Measurements from ENCODE around the gene TMEM132A. TPM values are rescaled to one million over a fixed set of nuclear protein-coding genes. Genes with fewer than 3 reads are reported as not detected.

Gene TMEM132A
- total RNA-seq, 1 experiment from 2014 or later: 154 TPM

DNA sequence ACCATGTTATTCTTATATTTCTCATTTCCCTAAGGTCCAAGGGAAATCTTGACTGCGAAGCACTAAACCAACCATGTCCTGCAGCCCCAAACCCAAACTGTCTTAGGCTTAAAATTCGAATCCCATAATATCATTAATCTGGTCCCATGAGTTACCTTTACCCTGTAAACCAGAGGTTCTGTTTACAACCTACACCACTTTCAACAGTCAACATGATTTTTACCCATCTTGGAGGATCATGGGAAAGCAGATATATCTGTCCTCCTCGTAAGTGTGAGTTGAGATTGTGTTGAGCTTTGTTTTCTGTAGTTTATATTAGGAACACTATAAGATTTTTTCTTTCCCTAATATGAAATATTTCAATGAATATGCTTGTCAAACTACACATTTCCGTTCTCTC is 24.3 kb upstream of the TMEM132A start:
- Histone ChIP-seq H3K9me3 (ENCODE audit: control insufficient read depth, insufficient read depth, low read depth, low read length) (no peaks in the 10 kb centered on the region), H3K27ac (ENCODE audit: low read length) (no peak overlapping the region), H3K27me3 (ENCODE audit: control insufficient read depth, insufficient read depth, low read length) (no peaks in the 10 kb centered on the region), H3K4me3 (ENCODE audit: low read depth in 2 of 2, low read length in 2 of 2) (no peak overlapping the region), H3K4me1 (ENCODE audit: control insufficient read depth, insufficient read depth, low read length) (peaks cover 4% of the 10 kb centered on the region), H3K36me3 (ENCODE audit: control insufficient read depth, insufficient read depth, low read length) (peaks cover 51% of the 10 kb centered on the region)
- no TSS peak for BruUV-seq (replicated peaks)
- ChIA-PET POLR2A (no interaction called here), CTCF (interaction anchor here (0.6 to 2.1 kb wide), 10 partner anchors 10 to 285 kb away, joined by 3 to 12 read pairs (median 3); partner anchors contain the start of gene TMEM109)
- intact Hi-C loops (cut with micrococcal nuclease; ENCODE audit: unreplicated experiment) (loop anchor here (1.0 kb wide), 1 partner anchor 69 kb away; no protein-coding TSS in a partner anchor), in situ Hi-C loops (cut with HindIII; ENCODE audit: low pct_unique_long_range_greater_than_20kb, low sequenced_read_pairs) (no loop called here)
- ATAC-seq: no peak
- TF ChIP-seq TCF7L2 (IDR thresholded peaks at IDR 0.05; ENCODE audit: low read depth, low read length) (no peak), POLR2AphosphoS5 (IDR thresholded peaks at IDR 0.05; ENCODE audit: low read depth, low read length) (no peak), SIN3A (IDR thresholded peaks at IDR 0.05; ENCODE audit: borderline replicate concordance, insufficient read depth, low read depth, low read length) (no peak)
- TF ChIP-seq, protein P1, sequence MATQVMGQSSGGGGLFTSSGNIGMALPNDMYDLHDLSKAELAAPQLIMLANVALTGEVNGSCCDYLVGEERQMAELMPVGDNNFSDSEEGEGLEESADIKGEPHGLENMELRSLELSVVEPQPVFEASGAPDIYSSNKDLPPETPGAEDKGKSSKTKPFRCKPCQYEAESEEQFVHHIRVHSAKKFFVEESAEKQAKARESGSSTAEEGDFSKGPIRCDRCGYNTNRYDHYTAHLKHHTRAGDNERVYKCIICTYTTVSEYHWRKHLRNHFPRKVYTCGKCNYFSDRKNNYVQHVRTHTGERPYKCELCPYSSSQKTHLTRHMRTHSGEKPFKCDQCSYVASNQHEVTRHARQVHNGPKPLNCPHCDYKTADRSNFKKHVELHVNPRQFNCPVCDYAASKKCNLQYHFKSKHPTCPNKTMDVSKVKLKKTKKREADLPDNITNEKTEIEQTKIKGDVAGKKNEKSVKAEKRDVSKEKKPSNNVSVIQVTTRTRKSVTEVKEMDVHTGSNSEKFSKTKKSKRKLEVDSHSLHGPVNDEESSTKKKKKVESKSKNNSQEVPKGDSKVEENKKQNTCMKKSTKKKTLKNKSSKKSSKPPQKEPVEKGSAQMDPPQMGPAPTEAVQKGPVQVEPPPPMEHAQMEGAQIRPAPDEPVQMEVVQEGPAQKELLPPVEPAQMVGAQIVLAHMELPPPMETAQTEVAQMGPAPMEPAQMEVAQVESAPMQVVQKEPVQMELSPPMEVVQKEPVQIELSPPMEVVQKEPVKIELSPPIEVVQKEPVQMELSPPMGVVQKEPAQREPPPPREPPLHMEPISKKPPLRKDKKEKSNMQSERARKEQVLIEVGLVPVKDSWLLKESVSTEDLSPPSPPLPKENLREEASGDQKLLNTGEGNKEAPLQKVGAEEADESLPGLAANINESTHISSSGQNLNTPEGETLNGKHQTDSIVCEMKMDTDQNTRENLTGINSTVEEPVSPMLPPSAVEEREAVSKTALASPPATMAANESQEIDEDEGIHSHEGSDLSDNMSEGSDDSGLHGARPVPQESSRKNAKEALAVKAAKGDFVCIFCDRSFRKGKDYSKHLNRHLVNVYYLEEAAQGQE (IDR thresholded peaks at IDR 0.05; ENCODE audit: insufficient read depth in 1 of 2, low read depth in 2 of 2, low read length in 1 of 2): no peak
- TF ChIP-seq, protein P2, sequence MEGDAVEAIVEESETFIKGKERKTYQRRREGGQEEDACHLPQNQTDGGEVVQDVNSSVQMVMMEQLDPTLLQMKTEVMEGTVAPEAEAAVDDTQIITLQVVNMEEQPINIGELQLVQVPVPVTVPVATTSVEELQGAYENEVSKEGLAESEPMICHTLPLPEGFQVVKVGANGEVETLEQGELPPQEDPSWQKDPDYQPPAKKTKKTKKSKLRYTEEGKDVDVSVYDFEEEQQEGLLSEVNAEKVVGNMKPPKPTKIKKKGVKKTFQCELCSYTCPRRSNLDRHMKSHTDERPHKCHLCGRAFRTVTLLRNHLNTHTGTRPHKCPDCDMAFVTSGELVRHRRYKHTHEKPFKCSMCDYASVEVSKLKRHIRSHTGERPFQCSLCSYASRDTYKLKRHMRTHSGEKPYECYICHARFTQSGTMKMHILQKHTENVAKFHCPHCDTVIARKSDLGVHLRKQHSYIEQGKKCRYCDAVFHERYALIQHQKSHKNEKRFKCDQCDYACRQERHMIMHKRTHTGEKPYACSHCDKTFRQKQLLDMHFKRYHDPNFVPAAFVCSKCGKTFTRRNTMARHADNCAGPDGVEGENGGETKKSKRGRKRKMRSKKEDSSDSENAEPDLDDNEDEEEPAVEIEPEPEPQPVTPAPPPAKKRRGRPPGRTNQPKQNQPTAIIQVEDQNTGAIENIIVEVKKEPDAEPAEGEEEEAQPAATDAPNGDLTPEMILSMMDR (IDR thresholded peaks at IDR 0.05): no peak
- DNase-seq (ENCODE audit: low read depth, low spot score): no peak

DNA sequence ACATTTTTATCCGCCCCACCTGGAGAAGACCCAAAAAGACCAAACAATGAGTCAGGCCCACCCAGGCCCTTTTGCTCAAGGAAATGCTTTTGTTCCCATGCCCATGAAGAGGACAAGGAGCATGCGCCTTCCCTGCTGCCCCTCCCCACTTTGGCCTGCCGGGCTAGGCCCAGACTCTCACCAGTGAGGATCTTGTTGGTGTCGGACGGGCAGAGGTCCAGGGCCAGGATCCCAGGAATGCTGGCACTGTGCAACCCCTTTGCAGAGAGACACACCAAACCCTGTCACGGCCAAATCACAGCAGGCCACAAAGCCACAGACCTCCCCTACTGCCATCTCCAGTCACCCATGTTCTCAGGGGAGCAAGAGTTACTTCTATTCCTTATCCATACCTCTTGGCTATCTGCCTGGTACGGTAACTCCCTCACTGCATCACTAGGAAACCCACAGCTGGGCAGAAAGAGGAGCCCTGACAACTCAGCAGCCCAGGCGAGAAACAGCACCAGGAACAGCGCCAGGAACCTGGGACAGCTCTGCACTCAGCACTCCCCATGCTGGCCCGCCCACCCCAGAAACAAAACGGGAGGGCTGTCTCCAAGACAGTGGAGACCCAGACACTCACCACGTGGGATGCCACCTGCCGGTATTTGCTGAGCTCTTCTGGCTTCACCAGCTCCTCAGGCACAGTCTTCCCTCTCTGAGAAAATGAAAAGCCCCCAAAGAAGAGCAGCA is 23.4 kb upstream of the TMEM132A start:
- TF ChIP-seq SIN3A (IDR thresholded peaks at IDR 0.05; ENCODE audit: borderline replicate concordance, insufficient read depth, low read depth, low read length): no peak
- TF ChIP-seq, protein P2 (IDR thresholded peaks at IDR 0.05): no peak
- no peak for TF ChIP-seq TCF7L2 (IDR thresholded peaks at IDR 0.05; ENCODE audit: low read depth, low read length)
- TF ChIP-seq, protein P1 (IDR thresholded peaks at IDR 0.05; ENCODE audit: insufficient read depth in 1 of 2, low read depth in 2 of 2, low read length in 1 of 2): no peak
- no peak for TF ChIP-seq POLR2AphosphoS5 (IDR thresholded peaks at IDR 0.05; ENCODE audit: low read depth, low read length)
- BruUV-seq (replicated peaks): no TSS peak
- DNase-seq (ENCODE audit: low read depth, low spot score) (no peak), ATAC-seq (no peak)
- in situ Hi-C loops (cut with HindIII; ENCODE audit: low pct_unique_long_range_greater_than_20kb, low sequenced_read_pairs) (no loop called here), intact Hi-C loops (cut with micrococcal nuclease; ENCODE audit: unreplicated experiment) (no loop called here)
- Histone ChIP-seq H3K9me3 (ENCODE audit: control insufficient read depth, insufficient read depth, low read depth, low read length) (no peaks in the 10 kb centered on the region), H3K27me3 (ENCODE audit: control insufficient read depth, insufficient read depth, low read length) (no peaks in the 10 kb centered on the region), H3K27ac (ENCODE audit: low read length) (no peak overlapping the region), H3K4me1 (ENCODE audit: control insufficient read depth, insufficient read depth, low read length) (peaks cover 10% of the 10 kb centered on the region), H3K4me3 (ENCODE audit: low read depth in 2 of 2, low read length in 2 of 2) (no peak overlapping the region), H3K36me3 (ENCODE audit: control insufficient read depth, insufficient read depth, low read length) (peaks cover 48% of the 10 kb centered on the region)
- CTCF ChIA-PET: interaction anchor here (2.1 kb wide), 1 partner anchor 70 kb away, joined by 12 read pairs; no protein-coding TSS in a partner anchor
- POLR2A ChIA-PET: no interaction called here

Measured in Panc1 (cell line).